GM21619 (cell line): Measurements from ENCODE around the gene CDK3.
"Not testable (repeated sequence)": the region's sequence is repeated elsewhere in the genome, so short reads cannot be mapped to it uniquely, and the experiment has no call there.

Source experiments
- ATAC-seq: cut with Tn5 transposase; IDR thresholded peaks from one replicate; pipeline ENCODE4 v1.9.1; 2021; ENCODE audit not compliant: unreplicated experiment

Gene CDK3

DNA sequence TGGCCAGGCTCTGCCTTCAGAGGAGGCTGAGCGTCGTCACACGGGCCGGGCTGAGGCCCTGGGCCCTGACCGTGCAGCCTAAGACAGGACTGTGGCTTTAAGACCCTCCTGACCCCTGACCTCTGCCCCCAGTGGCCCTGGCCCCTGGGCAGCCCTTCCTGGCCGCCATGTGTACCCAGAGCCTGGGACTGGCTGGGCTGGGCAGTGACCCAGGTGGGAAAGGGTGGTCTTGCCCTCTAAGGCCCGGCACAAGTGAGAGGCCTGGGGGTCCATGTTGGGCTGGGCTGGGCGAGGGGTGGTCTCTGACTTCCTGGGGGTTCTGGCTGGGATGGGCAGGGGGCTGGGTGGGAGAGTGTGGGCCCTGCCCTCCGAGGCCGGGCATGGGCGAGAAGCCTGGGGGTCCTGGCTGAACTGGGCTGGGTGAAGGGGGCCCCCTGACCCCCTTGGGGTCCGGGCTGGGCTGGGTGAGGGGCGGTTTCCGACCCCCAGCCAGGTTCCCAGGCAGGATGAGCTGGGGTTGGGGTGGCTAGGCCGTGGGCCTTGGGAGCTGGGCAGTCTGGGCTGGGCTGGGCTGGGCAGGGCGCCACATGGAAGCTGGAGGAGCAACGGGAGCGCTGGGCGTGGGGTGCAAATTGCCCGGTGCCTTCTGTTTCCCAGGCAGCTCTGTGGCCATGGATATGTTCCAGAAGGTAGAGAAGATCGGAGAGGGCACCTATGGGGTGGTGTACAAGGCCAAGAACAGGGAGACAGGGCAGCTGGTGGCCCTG lies at the start of gene CDK3:
TSS of gene CDK3 (plus strand) at position 101 of the 767 bp plus-strand sequence. CDS start at position 672, 571 bp downstream.
- no peak for ATAC-seq

DNA sequence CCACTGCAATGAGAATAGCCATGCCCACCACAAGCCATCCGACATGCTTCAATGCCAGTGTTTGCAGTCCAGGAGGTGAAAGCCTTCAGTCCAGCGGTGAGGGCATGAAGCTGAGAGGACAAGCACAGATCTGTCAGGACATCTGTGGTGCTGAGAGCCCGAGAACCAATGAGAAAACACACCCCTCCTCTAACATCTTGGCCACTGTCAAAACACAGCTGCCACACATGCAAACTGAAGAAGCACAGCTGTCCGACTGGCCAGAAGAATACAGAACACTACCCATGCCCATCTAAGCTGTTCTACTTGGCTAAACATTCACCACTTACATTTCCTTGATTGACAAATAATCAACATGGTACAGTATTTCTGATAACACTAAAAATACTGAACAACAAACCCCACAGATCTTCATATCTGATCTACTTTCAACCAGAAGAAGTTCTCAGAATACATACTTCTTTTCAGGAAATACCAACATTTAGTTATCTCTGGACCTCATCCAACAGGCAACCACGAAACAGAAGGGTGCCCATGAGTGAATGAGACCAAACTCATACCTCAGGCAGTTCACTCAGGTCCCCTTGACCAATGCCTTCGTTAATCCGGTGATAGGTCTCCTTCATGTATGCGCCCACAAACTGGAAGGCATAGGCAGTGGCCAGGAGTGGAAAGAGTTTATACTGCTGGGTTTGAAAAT lies 49.6 kb upstream of the CDK3 start:
- no peak for ATAC-seq

DNA sequence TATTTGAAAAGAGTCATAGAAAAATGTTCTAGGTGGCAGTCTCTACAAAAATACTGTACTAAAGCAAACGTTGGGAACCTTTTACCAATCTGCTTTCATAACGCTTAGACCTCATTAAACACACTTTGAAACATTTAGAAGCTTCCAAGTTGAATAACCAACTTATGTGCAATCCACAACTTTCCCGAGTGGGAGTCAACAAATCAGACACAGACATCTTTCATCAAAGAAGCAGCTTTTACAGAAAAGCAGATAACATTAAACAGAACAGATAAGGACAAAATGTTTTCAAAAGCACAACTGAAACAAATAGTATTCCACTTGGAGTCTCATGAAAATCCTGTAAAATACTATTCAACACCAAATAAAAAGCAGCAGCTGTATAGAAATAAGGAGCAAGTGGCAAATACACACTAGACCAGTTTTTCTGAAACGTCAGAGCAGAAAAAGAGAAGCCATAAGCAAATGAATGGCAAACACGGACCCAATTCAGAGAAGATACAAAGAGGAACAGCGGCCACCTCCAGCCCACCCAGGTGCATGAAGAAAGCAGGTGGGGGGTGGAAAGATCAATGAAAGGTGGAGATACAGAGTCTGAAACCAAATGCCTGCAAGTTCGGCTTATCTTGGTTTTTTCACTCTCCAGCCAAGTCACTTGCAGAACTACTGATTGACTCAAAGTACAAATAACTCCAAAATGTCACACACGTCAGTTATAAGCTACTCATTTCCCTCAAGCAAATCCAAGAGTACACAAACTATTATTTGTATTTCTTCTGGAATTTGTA lies 41.4 kb upstream of the CDK3 start:
- no peak for ATAC-seq

DNA sequence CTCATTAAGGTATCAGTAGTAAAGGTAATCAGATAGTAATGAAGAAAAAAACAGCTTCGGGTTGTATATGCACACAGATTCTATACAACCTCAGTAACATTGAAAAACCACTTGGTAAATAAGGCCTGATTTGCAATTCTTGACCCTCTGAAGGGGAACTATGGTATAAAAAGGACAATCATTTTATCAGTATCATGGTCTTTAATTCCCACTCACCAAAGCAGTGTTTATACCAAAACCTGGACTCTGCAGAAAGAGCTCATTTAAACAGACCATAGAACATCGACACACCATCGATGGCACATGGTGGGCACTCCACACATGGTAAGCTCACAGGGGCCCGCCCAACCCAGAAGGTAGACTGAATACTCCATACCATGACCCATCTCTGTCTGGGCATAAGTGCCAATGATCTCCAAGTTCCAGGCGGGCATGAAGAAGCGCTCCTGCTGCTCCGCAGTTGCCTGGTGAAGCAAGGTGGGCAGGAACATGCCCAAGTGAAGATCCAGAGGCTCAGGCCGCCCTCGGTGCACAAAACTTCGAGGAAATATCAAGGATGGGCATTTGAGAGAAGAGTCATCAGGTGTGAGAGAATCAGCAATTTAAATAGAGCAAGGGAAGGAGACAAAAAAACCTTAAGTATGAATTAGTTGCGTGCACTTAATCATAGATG lies 40.7 kb upstream of the CDK3 start:
- no peak for ATAC-seq

DNA sequence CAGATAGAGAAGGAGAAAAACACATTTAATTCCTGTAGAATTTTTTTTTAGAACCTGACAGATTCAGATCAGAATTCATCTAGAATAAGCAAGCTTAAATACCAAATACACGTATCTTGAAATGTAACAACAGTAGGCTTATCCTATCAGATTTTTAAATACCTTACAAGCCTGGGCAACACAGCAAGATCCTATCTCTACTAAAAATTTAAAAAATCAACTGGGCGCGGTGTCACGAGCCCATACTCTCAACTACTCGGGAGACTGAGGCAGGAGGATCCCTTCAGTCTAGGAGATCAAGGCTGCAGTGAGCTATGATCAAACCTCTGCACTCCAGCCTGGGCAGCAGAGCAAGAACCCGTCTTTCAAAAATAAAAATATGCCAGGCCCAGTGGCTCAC lies 35.2 kb upstream of the CDK3 start:
- no peak for ATAC-seq

DNA sequence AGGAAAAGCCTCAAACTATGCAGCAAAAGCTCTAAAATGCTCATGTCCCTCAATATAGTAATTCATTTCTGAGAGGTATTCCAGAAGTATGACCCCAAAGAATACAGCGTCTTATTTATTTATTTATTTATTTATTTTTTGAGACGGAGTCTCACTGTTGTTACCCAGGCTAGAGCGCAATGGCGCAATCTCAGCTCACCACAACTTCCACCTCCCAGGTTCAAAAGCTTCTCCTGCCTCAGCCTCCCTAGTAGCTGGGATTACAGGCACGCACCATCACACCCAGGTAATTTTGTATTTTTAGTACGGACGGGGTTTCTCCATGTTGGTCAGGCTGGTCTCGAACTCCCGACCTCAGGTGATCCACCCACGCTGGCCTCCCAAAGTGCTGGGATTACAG lies 31.6 kb upstream of the CDK3 start:
- not testable (repeated sequence) for ATAC-seq

DNA sequence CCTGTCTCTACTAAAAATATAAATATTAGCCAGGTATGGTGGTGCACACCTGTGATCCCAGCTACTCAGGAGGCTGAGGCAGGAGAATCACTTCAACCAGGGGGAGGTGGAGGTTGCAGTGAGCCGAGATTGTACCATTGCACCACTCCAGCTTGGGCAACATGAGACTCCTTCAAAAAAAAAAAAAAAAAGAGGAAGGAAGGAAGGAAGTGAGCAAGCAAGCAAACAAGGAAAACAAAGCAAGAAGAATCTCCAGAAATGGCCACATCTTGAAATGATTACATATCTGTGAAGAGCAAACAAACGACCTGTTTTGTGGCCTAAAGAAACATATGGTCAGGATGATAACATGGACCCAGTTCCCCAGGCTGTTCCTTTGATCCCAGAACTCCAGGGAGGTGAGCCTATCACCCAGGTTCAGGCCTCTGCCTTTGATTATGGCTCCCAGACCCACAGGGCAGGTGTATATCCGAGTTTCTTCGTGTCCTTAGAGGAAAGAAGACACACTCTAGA lies 30.6 kb upstream of the CDK3 start:
- ATAC-seq: no peak

DNA sequence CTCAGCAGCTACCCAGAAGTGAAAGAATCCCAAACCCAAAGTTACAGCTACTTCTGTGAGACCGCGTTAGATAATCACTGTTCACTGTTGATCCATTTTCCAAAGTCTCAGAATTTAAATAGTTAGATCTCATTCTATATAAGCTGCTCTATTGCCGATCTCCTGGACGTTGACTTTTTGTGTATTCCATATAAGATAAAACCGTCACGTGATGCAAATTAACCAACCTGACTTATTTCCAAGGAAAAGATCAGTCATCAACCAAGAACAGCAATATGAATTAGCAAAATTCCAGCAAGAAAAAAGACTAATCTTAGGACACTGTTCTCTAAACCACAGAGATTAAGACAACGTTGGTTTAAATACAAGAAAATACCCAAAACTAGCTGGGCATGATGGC lies 30.0 kb upstream of the CDK3 start:
- ATAC-seq: no peak

DNA sequence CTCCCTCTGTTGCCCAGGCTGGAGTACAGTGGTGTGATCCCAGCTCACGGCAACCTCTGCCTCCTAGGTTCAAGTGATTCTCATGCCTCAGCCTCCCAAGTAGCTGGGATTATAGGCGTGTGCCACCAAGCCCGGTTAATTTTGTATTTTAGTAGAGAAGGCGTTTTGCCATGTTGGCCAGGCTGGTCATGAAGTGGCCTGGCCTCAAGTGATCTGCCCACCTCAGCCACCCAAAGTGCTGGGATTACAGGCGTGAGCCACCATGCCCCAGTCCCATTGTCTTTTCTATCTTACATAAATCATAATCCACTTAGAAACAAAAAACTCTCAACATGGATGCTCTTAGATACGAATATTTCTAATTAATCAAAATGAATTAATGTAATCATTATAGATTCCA lies 25.5 kb upstream of the CDK3 start:
- ATAC-seq: not testable (repeated sequence)

DNA sequence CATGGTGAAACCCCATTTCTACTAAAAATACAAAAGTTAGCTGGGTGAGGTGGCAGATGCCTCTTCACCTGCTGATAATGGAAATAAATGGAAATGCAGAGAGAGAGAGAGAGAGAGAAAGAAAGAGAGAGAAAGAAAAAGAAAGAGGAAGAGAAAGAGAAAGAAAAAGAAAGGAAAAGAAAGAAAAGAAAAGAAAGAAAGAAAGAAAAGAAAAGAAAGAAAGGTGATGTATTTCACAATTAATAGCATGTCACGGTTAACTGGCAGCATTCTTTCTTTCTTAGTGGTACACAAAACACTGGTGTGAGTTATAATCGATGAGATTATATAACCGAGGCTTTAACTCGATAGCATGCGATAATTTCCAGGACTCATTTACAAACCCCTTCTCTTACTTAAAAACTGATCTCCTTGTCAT lies 24.9 kb upstream of the CDK3 start:
- no peak for ATAC-seq

DNA sequence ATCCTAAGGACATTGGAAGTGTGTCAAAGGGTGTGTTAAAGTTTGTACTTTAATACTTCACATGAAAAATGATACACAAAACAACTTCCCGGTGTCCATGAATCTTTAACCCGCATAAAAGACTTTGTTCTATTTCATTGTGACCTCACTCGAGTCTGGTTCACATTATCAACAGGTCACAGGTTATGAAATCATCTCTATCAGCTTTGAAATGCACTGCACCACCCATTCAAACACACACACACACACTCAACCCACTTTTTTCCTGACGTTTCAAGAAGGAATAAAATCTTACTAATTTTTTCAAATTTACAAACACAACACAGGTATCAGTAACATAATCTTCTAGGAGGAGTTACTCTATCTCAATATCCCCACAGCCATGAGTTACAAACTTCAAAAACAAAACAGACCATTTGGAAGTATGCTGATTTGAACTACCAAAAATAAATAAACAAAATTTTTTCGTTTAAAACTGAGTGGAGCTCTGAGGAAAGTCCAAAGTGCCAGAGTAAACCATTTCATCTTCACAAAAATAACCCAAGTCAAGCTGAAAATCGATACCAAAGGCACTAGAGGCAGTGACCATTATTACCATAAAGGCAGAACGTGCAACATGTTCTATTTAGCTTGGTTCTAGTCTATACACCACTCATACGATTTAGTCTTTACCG lies 24.3 kb upstream of the CDK3 start:
- ATAC-seq: no peak

DNA sequence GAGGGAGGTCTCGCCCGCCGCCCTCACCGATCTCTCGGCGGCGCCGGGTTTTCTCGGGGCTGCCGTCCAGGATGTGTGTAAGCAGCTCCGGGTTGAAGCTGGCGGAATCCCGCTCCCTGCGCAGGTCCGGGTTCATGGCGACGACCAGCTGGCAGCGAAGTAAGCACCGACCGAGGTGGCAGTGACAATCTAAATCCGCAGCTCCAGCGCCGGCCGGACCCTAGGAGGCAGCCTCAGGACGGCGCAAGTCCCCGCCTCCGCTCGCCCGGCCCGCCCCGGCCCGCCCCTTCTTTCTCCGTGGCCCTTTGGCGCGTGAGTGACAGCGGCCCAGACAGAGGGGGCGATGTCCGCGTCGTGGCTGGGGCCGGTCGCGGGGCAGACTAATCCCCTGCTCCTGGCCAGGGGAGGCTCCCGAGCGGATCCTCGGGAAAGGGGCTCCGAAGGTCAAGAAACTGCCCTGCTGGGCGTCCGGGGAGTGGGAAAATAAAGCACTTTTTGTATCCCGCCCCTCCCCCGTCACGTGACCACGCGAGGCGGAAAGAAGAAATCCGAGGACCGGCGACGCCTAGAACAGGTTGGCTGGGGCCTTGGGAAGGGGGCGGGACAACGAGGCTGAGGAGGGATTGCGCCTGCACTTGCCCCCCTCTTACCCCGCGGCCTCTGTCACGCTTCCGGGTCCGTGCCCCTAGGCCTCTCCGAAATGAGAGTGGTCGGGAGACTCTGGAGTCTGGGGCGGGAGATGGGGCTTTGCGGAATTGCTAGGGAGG lies 21.5 kb upstream of the CDK3 start, which contains the start of the genes ACOX1 and TEN1:
TSS of gene ACOX1 (minus strand) at position 229 of the 767 bp plus-strand sequence. CDS start at position 136, 93 bp downstream.
TSS of gene TEN1 (plus strand) at position 303 of the 767 bp plus-strand sequence. CDS start 6,953 bp downstream, outside the sequence.
- peak; percentile 82 for ATAC-seq

DNA sequence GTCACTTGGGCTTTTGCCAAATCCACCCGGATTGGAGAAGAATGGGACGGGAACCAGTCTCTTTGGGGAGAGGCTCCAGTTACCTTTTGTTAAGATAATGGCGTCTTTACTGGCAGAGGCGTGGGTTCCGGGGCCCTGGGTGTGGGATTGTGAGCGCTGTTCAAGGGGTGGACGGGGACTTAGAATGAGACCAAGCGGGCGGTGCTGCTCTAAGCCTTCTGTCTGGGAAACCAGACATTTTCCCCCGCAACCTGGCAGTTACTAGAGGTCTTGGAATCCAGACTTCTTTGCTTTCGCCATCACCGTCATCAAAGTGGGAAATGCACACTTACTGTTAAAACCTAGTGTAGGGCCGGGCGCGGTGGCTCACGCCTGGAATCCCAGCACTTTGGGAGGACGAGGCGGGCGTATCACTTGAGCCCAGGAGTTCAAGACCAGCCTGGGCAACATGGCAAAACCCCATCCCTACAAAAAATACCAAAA lies 20.9 kb upstream of the CDK3 start:
- peak; percentile 9 for ATAC-seq

DNA sequence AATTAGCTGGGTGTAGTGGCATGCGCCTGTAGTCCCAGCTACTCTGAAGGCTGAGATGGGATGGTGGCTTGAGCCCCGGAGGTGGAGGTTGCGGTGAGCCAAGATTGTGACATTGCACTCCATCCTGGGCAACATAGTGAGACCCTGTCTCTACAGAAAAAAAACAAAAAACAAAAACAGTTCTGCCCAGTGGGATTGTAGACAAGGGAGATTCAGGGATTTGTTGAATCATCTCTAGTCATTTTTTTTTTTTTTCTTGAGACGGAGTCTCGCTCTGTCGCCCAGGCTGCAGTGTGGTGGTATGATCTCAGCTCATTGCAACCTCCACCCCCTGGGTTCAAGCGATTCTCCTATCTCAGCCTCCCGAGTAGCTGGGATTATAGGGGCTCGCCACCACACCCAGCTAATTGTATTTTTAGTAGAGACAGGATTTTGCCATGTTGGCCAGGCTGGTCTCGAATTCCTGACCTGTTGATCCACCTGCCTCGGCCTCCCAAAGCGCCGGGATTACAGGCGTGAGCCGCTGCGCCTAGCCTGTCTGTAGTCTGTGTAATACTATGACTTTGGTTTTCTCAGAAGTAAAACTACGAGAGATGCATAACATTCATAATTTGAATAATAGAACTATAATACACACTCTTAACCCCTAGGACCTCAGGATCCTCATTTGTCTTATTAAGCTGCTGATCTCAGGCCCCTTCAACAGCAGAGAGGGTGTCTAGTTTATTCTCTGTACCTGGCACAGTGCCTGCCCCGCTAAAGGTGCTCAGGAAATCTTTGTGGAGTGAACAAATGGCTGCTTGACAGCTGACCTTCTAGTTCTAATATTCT lies 20.3 kb upstream of the CDK3 start:
- no peak for ATAC-seq

DNA sequence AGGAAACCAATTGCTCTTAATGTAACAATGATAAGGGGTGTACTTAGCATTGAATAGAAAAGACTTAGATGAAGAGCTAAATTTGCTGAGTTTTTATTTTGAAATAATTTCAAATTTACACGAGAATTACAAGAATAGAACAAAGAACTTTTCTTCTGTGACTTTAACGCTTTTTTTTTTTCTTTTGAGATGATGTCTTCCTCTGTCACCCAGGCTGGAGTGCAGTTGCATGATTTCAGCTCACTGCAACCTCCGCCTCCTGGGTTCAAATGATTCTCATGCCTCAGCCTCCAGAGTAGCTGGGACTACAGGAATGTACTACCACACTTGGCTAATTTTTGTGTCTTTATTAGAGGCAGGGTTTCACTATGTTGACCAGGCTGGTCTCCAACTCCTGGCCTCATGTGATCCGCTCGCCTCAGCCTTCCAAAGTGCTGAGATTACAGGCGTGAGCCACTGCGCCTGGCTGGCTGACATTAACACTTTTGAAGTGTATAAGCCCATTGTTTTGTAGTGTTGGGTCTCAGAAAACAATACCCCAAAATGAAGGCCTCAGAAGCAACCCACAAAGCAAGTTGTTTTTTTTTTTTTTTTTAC lies 19.5 kb upstream of the CDK3 start:
- ATAC-seq: no peak

DNA sequence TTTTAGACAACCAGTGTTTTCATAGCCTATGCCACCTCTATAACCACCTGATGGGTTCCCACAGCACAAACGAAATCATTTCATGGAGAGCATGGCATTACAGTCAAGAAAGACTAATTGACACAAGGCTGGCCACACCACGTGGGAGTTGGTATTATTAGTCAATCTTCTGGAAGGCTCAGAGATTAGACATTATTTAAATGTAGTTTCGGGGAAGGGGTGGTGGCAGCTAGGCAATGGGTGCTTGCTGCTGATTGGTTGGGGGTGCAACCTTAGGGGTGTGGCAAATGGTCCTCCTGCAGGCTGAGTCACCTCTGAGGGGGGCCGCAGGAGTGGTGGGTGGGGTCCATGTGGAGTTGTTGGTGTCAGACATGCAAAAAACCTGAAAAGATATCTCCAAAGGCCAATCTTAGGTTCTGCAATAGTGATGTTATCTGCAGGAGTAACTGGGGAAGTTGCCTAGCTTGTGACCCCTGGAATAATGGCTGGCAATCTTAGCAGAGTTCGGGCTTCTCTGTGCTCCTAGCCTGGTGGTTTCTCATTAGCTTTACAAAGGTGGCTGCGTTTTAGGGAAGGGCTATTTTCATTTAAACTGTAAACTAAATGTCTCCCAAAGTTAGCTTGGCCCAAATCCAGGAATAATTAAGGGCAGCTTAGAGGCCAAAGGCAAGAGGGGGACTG lies 17.0 kb upstream of the CDK3 start:
- ATAC-seq: no peak

DNA sequence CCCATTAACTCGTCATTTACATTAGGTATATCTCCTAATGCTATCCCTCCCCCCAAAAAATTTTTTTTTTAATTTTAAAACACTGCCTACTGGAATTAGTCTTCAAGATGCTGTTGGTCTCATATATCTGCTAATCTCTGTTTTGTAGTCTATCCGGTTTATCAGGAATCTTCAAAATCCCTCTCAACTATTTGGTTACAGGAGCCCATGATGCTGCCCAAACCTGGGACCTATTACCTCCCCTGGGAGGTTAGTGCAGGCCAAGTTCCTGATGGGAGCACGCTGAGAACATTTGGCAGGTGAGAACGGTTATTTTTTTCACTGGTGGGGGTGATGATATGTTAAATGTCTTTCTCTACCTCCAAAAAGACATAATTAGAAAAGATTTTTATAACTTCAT lies 14.7 kb upstream of the CDK3 start:
- no peak for ATAC-seq
